HG02870 (cell line): ENCODE data around the gene SPON1.
"Not testable (repeated sequence)": the region's sequence is repeated elsewhere in the genome, so short reads cannot be mapped to it uniquely, and the experiment has no call there.

ENCODE experiments used
- ATAC-seq: cut with Tn5 transposase; IDR thresholded peaks from one replicate; pipeline ENCODE4 v1.9.1; 2021; ENCODE audit warnings: mild to moderate bottlenecking, moderate library complexity; ENCODE audit not compliant: unreplicated experiment

SPON1 gene

DNA sequence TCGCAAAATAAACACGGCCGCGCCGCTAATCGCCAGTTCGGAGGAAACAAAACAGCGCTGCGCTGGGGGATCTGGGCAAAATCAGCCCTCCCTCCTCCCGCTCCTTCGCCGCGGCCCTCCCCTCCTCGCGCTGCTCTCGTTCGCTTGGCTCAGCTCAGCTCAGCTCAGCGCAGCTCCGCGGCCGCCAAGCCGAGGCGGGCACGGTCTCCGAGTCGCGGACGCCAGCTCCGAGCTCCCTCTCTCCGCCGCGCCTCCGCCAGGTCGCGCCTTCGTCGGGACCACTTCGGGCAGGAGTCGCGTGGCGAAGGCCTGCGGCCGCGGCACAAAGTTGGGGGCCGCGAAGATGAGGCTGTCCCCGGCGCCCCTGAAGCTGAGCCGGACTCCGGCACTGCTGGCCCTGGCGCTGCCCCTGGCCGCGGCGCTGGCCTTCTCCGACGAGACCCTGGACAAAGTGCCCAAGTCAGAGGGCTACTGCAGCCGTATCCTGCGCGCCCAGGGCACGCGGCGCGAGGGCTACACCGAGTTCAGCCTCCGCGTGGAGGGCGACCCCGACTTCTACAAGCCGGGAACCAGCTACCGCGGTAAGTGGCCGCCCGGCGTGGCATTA, at the start of gene SPON1:
Gene SPON1 (plus strand): TSS at position 162 of the 607 bp plus-strand sequence. CDS start 182 bp downstream, at position 344.
- ATAC-seq, result no peak

DNA sequence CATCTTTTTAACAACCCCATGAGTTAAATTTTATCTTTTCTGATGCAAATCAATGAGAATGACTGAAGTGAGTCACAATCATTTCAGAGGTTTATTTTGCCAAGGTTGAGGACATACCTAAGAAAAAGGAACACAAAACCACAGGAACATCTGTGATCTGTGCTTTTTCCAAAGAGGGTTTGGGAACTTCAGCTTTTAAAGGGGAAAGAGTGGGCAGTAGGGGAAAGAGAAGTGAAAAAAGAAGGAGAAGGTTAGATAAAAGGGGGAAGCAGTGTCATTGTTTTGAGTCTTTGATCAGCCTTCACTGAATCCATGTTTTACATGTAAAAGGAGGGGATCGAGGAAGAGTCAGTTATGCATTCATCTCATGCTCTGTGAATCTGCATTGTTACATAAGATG, 45.3 kb upstream of the SPON1 start:
- ATAC-seq, result no peak

GRCh38 chr11:13917904-13918303, 44.6 kb upstream of the SPON1 start:
- ATAC-seq, result no peak

DNA sequence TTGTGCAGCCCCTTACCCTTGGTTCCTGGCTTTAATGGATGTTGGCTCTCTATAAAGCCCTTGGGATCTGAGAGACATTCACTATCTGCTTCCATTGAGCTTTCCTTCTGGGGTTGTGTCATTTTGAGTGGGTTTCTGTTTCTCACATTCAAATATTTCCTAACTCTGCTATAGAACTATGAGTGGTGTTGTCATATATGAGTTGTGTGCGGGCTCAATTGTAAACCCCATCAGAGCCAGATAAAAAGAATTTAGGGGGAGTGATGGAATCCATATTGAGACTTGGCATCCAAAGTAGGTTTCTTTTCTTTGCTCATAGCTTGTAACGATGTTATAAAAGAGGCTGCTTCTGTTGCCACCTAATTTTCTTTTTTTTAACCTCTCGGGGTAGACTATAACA, 41.8 kb upstream of the SPON1 start:
- ATAC-seq, result no peak

GRCh38 chr11:13921545-13921944, 41.0 kb upstream of the SPON1 start:
- ATAC-seq, result no peak

GRCh38 chr11:13923182-13923581, 39.3 kb upstream of the SPON1 start:
- no peak for ATAC-seq

GRCh38 chr11:13923716-13924650, 38.5 kb upstream of the SPON1 start:
- no peak for ATAC-seq

GRCh38 chr11:13924801-13925327, 37.7 kb upstream of the SPON1 start:
- no peak for ATAC-seq

- ATAC-seq, result not testable (repeated sequence)
These were observed 36.2 kb upstream of the SPON1 start for GRCh38 chr11:13926366-13926765.

GRCh38 chr11:13926981-13927380, 35.5 kb upstream of the SPON1 start:
- ATAC-seq, result no peak

GRCh38 chr11:13927481-13927880, 35.0 kb upstream of the SPON1 start:
- ATAC-seq, result no peak

- ATAC-seq, result no peak
These were observed 33.8 kb upstream of the SPON1 start for GRCh38 chr11:13928566-13929251.

DNA sequence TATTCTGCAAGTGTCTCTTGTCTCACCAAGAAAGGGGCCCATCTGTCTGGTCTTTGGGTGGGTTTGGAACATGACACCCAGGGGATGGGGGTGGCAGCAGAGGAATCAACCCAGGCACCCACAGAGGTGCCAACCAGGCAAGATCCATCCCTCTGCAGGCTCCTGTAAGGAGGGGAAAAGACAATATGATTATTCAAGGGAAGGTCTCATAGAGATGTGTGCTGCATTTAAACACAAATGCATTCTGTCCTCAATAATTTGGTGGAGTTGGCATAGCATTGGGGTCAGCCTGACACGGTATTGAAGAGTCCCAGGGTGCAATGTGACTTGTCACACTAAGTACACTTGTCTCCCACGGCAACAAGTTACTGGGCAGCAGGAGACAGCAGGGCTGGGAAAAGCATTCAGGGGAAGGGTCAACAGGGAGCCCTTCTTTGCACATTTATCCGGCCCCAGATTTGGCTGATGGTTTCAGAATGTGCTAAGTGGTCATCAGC, 33.1 kb upstream of the SPON1 start:
- no peak for ATAC-seq

- no peak for ATAC-seq
These were observed 31.2 kb upstream of the SPON1 start for GRCh38 chr11:13931356-13931755.

- ATAC-seq, result not testable (repeated sequence)
These were observed 25.4 kb upstream of the SPON1 start for GRCh38 chr11:13937154-13937553.

- not testable (repeated sequence) for ATAC-seq
These were observed 23.7 kb upstream of the SPON1 start for GRCh38 chr11:13938829-13939228.

GRCh38 chr11:13939961-13940906, 22.3 kb upstream of the SPON1 start:
- ATAC-seq, result no peak

DNA sequence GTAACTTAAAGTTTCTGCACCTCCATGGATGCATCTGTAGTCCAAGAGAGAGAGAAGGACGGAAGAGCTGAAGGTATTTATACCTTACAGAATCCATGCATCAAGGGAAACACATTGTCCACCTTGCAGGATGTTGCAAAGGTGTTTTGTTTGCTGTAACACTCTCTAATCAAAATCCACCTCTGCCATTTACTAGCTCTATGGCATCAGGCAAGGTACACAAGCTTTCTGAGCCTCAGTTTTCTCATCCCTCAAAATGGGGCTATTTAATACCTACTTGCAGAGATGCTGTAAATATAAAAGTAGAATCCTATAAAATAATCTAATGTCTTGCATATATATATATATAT, 21.6 kb upstream of the SPON1 start:
- no peak for ATAC-seq

GRCh38 chr11:13941775-13942174, 20.7 kb upstream of the SPON1 start:
- ATAC-seq, result no peak

GRCh38 chr11:13942378-13942777, 20.1 kb upstream of the SPON1 start:
- no peak for ATAC-seq
